Sigmoid colon (tissue), 4 donors: Measurements from ENCODE around the gene SMAP2.

Experiments
- CTCF ChIP-seq, 4 experiments: fragments of 450-650 bp in 3 of 4; fragments of 200-600 bp in 1 of 4; IDR thresholded peaks; one replicate each; pipeline ENCODE4 v1.5.1; 2016 to 2019; ENCODE audit warnings: antibody characterized with exemption in 4 of 4, mild to moderate bottlenecking in 3 of 4, moderate library complexity in 2 of 4
- POLR2A ChIP-seq, 2 donors: fragments of 450-650 bp; IDR thresholded peaks; one replicate each; pipeline ENCODE4 v1.6.1; 2016; ENCODE audit warnings: antibody characterized with exemption in 2 of 2, mild to moderate bottlenecking in 2 of 2, moderate library complexity in 2 of 2
- POLR2AphosphoS5 ChIP-seq, 4 donors: sonication (generic); formaldehyde crosslinking; IDR thresholded peaks; one replicate each; pipeline ENCODE4 v1.6.1; 2017; ENCODE audit warnings: antibody characterized with exemption in 4 of 4

GRCh38 chr1:40357625-40358024, 15.9 kb upstream of the SMAP2 start:
- TF ChIP-seq POLR2A (IDR thresholded peaks at IDR 0.05) (no peak), CTCF (IDR thresholded peaks at IDR 0.05) (no peak), POLR2AphosphoS5 (IDR thresholded peaks at IDR 0.05) (no peak)
